Activated CD8-positive, alpha-beta memory T cell treated with anti-CD3 and anti-CD28 coated beads, Interleukin-2, amount 50 U/mL, for 1 hour (primary cell): Measurements from ENCODE around the gene MIOX.
"Not testable (repeated sequence)": the region's sequence is repeated elsewhere in the genome, so short reads cannot be mapped to it uniquely, and the experiment has no call there.

Source experiments
- DNase-seq: peaks from one replicate; pipeline ENCODE4 v3.0.0-alpha.2; 2020; ENCODE audit errors: extremely low read depth

MIOX gene

DNA sequence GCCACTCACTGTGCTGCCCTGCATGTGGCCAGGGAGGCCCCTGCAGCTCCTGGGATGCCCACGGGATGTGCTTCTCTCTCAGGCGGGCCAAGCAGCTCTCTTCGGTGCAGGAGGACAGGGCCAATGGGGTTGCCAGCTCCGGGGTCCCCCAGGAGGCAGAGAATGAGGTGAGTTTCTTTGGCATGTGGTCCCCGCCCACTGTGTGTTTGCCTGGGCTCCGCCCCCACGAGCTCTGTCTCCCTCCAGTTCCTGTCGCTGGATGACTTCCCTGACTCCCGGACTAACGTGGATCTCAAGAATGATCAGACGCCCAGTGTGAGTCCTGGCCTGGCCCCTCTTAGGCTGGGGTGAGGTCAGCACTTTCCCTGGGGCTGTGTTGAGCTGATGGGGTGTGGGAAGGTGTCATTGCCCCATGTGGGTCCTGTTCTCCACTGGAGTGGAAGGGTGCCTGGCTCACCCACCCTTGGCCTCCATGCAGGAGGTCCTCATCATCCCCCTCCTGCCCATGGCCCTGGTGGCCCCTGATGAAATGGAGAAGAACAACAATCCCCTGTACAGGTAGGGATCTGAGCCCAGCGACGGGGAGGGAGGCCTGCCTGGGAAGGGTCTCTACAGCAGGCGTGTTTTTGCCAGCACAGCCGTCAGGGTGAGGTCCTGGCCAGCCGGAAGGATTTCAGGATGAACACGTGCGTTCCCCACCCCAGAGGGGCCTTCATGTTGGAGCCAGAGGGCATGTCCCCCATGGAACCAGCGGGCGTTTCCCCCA lies 31.0 kb downstream of the MIOX start:
- DNase-seq: no peak

DNA sequence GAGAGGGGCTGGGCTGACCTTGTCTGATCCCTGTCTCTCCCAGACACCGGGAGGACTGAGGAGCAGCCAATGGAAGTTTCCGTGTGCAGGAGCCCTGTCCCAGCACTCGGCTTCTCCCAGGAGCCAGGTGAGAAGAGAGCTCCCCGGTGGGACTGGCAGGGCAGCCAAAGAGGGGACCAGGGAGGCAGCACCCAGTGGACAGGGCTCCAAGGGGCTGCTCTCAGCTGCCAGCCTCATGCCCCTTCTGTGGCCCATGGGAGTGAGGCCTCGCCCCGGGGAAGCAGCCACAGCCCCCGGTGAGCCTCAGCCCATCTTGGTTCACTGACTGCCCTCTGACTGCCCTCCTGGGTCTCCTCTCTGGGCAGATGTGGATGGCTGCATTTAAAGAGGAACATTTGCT lies 31.9 kb downstream of the MIOX start:
- DNase-seq: no peak

DNA sequence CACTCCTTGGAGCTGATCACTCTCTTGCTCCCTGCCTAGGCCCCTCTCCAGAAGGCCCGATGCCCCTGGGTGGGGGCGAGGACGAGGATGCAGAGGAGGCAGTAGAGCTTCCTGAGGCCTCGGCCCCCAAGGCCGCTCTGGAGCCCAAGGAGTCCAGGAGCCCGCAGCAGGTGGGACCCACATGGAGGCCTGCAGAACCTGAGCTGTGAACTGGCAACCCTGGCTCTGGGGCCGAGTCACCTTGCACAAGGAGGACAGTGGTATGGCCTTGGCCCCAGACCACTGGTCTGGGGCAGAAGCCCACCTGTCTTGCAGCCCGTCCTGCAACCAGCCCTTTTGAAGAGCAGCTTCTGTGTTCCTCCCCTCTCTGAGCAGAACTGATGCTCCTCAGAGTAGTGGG lies 32.5 kb downstream of the MIOX start:
- no peak for DNase-seq

DNA sequence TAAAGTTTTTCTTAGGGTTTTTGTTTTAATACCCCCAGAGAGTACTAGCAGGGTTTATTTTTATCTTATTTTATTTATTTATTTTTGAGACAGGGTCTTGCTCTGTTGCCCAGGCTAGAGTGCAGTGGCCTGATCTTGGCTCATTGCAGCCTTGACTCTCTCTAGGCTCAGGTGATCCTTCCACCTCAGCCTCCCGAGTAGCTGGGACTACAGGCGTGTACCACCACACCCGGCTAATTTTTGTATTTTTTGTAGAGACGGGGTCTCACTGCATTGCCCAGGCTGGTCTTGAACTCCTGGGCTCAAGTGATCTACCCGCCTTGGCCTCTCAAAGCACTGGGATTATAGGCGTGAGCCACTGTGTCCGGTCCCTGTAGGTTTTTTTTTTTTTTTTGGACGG lies 33.5 kb downstream of the MIOX start:
- not testable (repeated sequence) for DNase-seq

DNA sequence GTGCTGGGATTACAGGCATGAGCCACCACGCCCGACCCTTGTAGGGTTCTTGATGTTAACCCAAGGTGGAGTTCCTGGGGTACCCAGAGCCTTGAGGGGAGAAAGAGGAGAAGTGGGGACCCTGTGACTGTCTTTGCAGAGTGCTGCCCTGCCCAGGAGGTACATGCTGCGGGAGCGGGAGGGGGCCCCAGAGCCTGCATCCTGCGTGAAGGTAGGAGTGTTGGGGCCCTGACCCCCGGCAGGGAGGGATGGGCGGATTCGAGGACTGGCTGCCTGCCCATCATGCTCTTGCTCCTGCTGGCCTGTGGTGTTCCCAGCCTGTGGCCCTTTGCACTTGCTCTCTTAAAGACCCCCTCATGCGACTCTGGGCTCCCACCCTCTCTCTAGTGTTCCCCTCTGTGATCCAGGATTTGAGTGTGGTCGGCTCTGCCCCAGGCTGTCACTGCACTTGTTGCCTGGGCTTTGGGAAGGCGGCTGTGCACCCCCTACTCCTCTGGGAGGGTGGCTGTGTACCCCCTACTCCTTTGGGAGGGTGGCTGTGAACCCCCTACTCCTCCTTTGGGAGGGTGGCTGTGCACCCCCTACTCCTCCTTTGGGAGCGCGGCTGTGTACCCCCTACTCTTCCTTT lies 34.3 kb downstream of the MIOX start:
- DNase-seq: no peak

DNA sequence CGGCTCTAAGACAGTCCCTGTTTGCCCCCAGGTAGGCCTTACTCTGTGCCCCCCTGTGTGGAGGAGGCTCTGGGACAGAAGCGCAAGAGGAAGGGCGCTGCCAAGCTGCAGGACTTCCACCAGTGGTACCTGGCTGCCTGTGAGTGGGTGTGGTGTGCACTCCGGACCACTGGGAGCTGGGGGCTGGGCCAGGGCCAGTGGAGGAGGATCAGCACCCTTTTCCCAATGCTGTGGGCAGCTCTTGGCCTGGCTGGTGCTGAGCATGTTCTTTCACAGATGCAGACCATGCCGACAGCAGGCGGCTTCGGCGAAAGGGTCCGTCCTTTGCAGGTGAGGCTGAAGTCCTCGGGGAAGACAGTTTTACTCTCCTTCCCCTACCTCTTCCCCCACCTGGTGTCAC lies 35.1 kb downstream of the MIOX start:
- no peak for DNase-seq

DNA sequence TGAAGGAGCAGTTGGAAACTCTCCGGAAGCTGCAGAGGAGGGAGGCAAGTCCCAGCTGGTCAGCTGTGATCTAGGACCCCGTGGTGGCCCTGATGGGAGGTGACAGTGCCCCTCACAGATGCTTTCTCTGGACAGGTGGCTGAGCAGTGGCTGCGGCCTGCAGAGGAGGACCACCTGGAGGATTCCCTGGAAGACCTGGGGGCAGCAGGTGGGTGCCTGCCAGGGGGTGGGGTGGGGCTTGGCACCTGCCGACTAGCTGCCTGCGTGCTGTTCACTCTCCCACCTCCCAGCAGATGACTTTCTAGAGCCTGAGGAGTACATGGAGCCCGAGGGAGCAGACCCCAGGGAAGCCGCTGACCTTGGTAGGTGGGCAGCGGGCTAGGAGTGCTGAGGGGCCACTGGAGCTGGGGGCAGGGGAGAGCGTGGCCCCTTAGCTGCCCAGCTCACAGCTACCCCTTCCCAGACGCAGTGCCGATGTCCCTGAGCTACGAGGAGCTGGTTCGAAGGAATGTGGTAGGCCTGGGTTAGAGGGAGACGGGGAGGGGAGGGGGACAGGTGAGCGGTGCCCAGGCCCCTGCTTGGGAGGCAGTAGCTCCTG lies 35.6 kb downstream of the MIOX start:
- no peak for DNase-seq

DNA sequence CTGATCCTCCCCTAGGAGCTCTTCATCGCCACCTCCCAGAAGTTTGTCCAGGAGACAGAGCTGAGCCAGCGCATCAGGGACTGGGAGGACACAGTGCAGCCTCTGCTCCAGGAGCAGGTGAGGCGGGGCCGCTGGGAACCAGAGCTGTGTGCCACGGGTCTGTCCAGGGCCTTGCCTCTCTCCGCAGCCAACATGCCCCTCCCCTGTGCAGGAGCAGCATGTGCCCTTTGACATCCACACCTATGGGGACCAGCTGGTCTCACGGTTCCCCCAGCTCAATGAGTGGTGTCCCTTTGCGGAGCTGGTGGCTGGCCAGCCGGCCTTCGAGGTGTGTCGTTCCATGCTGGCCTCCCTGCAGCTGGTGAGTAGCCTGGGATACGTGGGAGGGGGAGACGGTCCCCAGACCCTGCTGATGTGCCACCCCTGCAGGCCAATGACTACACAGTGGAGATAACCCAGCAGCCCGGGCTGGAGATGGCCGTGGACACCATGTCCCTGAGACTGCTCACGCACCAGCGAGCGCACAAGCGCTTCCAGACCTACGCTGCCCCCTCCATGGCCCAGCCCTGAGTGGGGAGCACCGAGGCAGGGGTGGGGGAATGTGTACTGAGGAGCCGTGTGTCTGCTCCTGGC lies 36.3 kb downstream of the MIOX start:
- no peak for DNase-seq

DNA sequence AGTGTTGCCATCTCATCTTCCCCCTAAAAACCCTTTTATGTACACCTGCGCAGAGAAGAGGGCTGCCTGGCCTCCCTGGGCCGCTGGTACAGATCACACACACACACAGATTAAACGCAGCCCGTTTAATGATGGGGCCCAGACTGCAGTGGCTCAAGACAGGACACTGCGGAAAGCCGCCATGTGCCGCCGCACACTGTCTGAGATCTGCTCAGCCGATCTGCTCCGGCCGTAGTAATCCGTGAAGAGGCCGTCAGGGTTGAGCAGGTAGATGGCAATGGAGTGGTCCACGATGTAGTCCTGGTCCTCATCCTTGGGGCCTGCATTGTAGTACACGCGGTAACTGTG lies 36.8 kb downstream of the MIOX start:
- no peak for DNase-seq

DNA sequence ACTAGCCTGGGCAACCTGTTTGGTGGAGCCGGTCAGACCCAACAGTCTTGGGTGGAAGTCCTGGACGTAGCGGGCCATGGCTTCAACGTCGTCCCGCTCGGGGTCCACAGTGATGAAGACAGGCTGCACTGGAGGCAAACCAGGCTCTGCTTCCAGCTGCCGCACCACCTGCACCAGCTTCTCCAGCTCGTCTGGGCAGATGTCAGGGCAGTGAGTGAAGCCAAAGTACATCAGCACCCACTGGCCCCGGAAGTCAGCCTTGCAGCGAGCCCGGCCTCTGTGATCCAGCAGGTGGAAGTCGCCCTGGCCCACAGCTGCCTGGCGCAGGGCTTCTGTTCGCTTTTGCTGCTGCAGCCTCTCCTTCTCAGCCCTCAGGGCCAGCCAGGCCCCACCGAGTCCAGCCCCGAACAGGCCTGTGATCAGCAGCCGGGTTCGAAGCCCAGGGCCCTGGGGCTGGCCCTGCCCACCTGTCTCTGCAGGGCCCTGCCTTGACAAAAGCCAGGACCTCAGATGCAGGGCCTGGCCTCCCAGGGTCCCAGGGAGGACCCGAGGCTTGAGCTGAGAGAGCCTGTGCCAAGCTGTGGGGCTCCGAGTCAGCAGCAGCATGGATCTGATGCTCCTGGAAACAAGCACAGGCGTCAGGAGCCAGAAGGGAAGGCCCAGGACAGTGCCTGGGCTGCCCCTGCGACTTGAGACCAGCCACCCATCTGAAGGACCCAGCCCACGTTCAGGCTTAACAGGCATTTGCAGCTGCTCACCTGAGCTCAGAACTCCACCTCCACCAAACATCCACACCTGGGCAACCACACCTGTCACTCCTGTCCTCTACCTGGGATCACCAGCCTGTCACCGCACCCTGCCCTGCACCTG lies 37.4 kb downstream of the MIOX start:
- no peak for DNase-seq

DNA sequence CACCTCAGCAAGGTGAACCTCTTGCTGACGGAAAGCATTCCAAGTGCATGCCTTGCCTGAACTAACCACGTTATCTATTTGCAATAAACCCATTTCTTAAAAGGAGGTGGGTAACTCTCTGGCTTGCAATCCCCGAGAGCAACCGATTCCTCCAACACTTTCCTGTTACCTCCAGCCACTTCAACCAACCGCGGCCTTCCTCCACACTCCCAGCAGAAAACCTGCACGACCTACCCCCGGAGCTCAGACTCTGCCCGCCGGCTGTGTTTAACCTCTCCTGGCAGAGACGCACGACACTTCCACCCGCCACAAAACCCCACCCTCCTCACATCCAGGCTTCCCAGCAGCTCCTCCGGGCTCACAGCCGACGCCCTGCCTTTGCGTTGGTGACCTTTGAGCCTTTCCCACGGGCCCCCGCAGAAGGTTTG lies 38.0 kb downstream of the MIOX start:
- DNase-seq: no peak

DNA sequence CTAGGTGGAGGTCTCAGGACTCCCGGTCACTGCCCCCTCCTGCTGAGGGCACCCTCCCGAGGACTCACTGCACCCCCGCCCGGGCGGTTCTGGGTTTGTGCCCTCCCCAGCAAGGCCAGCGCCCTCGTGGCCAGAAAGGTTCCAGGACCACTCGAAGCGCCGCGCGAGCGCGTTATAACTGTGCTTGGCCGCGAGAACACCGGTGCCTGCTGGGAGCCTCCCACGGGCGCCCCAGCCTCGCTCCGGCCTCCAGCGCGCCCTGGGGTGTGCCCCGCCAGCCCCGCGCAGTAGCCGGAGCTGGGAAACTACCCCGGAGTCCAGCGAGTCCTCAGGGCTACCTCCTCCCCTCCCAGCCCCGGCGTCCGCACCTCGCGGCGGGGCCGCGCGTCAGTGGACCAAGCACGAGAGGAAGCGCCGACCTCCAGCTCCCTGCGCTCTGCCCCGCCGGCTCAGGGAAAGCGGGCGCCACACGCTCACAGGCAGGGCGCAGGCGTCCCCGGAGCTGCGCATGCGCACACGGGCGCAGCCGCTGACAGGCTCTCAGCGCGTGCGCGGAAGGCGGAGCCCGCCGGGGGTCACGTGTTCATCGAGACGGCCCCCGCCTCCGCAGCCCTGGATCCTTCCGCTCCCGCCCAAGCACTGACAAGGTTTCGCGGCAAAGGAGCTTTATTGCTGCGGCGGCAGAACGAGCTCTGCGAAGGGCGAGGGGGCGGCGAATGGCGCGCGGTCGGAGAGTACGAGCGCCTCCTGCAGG lies 38.6 kb downstream of the MIOX start, which contains the start of gene SCO2:
SCO2 (minus strand) TSS at position 495 of the 754 bp plus-strand sequence. CDS start 1,187 bp downstream, outside the sequence.
- DNase-seq: peak; percentile 93

DNA sequence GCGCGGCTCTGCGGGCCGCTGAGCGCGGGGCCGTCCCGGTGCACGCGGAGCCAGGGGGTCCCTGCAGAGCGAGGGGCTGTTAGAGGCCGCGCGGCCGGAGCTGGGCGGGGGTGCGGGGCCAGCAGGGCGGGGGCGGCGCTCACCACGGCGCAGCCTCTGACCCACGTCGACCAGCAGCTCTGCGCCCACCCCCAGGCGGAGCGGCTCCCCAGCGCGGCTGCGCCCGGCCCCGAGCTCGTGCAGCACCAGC lies 39.1 kb downstream of the MIOX start:
- no peak for DNase-seq

DNA sequence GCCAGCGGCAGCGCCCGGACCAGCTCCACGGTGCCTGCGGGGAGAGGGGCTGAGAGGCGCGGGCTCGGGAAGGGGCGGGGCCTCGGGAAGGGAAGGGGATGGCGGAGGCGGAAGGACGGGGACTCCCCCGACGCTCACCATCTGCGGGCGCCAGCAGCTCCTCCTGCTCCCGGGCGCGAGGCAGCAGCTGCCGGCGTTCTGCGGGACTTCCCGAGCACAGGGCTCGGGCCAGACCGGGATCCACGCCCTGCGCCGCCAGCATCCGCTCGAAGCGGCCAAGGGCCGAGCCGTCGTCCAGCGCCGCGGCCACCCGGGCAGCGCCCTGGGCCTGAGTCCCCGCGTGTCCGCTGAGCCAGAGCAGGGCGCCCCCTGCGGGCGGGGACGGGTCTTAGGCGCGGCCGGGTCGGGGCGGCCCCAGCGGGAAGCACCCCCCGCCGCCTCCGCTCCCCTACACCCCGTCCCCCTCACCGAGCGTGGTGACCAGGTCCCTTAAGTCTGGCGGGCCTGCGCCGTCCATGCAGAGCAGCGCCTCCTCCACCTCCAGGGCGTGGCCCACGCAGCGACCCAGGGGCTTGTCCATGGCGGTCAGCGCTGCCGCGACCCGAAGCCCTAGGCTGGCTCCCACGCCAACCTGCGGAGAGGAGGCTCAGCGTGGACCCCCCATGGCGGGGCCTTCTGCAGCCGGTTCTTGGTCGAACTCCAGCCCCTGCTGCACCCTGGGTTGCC lies 39.6 kb downstream of the MIOX start:
- peak; percentile 59 for DNase-seq

DNA sequence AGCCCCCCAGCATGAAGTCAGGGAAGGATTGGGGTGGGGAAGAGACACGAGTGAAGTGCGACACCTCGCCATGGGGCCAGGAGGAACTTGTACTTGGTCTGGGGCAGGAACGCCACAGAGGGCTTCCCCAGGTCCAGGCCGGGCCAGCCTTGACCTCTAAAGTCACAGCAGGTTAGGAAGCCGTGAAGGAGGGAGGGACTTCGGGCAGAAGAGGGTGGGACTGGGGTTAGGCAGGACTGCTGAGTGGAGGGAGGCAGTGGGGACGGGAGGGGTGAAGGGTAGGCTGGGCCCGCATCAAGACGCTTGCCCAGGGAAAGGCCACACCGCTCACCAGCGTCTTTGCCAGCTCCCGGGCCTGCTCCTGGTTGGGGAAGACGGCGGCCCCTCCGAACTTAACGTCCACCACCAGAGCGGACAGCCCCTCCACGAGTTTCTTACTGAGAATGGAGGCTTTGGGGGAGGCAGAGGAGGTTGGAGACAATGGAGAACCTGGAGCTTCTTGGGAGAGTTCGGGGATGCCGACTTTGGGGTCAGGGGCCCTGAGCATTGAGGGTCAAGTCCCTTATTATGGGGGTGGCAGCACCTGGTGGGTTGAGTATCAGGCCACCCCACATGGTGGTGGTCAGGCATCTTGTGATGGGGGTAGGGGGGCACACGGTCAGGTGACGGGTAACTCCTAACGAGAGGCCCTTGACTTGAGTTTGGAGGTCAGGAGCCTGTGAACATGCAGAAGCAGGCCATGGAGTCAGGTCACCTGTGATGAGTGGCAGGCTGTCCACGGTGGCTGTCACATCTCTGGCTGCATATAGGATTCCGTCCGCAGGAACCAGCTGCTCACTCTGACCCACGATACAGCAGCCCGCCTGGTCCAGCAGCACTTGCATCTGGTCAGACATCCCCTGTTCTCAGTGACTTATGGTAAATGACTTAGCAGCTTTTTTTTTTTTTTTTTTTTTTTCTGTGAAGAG lies 40.5 kb downstream of the MIOX start:
- no peak for DNase-seq

DNA sequence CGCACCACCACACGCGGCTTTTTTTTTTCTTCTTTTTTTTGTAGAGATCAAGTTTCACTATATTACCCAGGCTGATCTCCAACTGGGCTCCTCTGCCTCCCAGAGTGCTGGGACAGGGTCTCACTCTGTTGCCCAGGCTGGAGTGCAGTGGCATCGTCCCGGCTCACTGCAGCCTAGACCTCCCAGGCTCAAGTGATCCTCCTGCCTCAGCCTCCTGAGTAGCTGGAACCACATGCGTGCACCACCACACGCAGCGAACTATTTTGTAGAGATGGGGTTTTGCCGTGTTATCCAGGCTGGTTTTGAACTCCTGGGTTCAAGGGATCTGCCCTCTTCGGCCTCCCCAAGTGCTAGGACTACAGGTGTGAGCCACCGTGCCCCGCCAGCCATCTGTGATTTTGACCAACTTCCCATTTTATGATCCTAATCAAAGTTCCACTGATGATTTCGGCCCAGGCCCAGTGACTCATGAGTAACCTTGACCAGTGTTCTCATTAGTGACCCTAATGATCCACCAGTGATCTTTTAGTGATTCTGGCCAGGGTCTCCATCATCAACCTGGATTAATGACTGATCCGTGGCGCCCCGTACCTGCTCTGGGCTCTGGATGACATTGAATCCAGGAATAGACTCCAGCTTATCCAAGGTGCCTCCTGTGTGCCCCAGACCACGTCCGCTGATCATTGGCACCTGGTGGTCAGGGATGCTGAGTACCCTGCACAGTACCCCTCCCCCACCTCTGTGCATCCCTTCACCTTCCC lies 41.4 kb downstream of the MIOX start:
- no peak for DNase-seq

DNA sequence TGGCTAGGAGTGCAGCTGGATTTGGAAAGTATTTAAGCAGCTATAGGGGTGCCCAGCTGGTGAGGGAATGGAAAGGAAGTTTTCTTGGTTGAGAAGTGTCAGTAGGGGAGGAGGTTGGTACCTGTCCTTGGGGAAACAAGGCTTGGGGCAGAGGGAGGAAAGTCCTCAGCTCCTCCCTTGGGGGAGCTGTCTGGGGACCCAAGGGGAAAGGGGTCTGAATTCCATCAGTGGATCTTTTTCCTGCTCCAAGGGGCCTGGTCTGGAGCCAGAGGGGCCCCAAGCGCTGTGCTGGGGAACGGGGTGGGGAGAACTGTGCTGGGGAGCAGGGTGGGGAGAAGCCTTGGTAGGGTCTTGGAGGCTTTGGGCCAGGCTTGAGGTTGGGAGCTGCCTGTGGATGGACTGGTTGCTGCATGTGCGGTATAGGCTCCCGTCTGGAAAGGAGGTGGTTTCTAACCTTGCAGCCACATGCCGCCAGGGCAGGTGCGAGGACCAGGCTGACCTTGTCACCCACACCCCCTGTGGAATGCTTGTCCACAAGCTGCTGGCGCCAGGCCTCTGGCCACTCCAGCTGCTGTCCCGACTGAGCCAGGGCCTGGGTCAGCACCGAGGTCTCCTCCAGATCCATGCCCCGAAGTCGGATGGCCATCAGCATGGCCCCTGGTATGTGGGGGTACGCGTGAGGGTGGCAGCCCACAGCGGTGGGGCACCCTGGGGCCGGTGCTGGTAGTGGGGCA lies 42.2 kb downstream of the MIOX start:
- DNase-seq: no peak

DNA sequence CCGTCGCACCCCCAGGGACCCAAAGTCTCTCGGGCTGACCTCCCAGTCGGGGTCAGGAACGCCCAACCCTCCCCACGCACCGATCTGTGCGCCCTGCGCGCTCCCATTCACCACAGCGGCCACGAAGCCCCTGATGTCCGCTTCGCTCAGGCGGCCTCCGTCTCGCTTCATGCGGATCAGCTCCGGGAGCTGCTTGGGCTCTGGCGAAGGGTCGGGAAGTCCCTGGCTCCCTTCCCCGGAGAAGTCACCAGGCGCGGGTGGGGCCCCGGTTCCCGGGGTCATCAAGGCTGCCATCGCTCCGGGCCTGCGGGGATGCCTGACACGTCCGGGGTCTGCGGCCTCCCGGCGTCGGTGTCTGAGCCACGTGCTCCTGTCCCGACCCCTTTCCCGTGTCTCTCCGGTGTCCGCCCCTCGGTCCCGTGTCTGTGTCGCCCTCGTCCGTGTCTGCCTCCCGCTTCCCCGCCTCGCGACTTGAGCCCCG lies 42.8 kb downstream of the MIOX start:
- DNase-seq: no peak
